Trophoblast cell (in vitro differentiated cells and primary cell): ENCODE results near the gene HHATL.

Experiments
- DNase-seq, 2 donors: peaks; one replicate each; pipeline ENCODE4 v3.0.0-alpha.2; 2016
- H2AFZ ChIP-seq: 2 replicates; pipeline ENCODE4 v1.6.1; 2013; ENCODE audit warnings: low read length, moderate library complexity, mild to moderate bottlenecking; ENCODE audit not compliant: insufficient read depth, poor library complexity
- H2AK5ac ChIP-seq: 2 replicates; pipeline ENCODE4 v1.6.1; 2013; ENCODE audit warnings: mild to moderate bottlenecking, low read length
- H2BK120ac ChIP-seq: 2 replicates; pipeline ENCODE4 v1.6.1; 2013; ENCODE audit warnings: low read length, mild to moderate bottlenecking, moderate library complexity; ENCODE audit not compliant: insufficient read depth, poor library complexity
- H2BK12ac ChIP-seq: 2 replicates; pipeline ENCODE4 v1.6.1; 2013; ENCODE audit warnings: mild to moderate bottlenecking, low read length, moderate library complexity
- H2BK5ac ChIP-seq: 2 replicates; pipeline ENCODE4 v1.6.1; 2013; ENCODE audit warnings: low read length, low read depth, moderate library complexity, mild to moderate bottlenecking; ENCODE audit not compliant: poor library complexity
- H3K14ac ChIP-seq: 2 replicates; pipeline ENCODE4 v1.6.1; 2013; ENCODE audit warnings: mild to moderate bottlenecking, low read length
- H3K18ac ChIP-seq: 2 replicates; pipeline ENCODE4 v1.6.1; 2013; ENCODE audit warnings: mild to moderate bottlenecking, low read length
- H3K23ac ChIP-seq: 2 replicates; pipeline ENCODE4 v1.6.1; 2013; ENCODE audit warnings: low read length
- H3K27ac ChIP-seq: 2 replicates; pipeline ENCODE4 v1.5.1; 2013; ENCODE audit warnings: low read depth, mild to moderate bottlenecking, inconsistent platforms, low read length, moderate library complexity
- H3K27me3 ChIP-seq: 2 replicates; pipeline ENCODE4 v1.6.1; 2013; ENCODE audit warnings: inconsistent platforms, mild to moderate bottlenecking, low read length, moderate library complexity; ENCODE audit not compliant: insufficient read depth
- H3K36me3 ChIP-seq, 2 experiments: 1 replicate in 1 of 2; 2 replicates in 1 of 2; pipeline ENCODE4 v1.6.1; 2013; ENCODE audit warnings: low read length in 2 of 2, mild to moderate bottlenecking in 2 of 2, moderate library complexity in 1 of 2; ENCODE audit not compliant: insufficient read depth in 2 of 2, control insufficient read depth in 1 of 2
- H3K4ac ChIP-seq: 2 replicates; pipeline ENCODE4 v1.6.1; 2013; ENCODE audit warnings: low read depth, mild to moderate bottlenecking, low read length, moderate library complexity
- H3K4me1 ChIP-seq, 2 experiments: 1 replicate in 1 of 2; 2 replicates in 1 of 2; pipeline ENCODE4 v1.6.1; 2013; ENCODE audit warnings: low read length in 2 of 2, mild to moderate bottlenecking in 2 of 2, moderate library complexity in 1 of 2; ENCODE audit not compliant: insufficient read depth in 2 of 2, control insufficient read depth in 1 of 2
- H3K4me2 ChIP-seq: 2 replicates; pipeline ENCODE4 v1.6.1; 2013; ENCODE audit warnings: inconsistent platforms, mild to moderate bottlenecking, low read length, moderate library complexity
- H3K4me3 ChIP-seq: 2 replicates; pipeline ENCODE4 v1.5.1; 2013; ENCODE audit warnings: mild to moderate bottlenecking, low read depth, low read length, inconsistent platforms
- H3K79me1 ChIP-seq: one replicate; pipeline ENCODE4 v1.6.1; 2013; ENCODE audit warnings: low read length
- H3K79me2 ChIP-seq: 2 replicates; pipeline ENCODE4 v1.6.1; 2013; ENCODE audit warnings: low read length, mild to moderate bottlenecking; ENCODE audit not compliant: control insufficient read depth, insufficient read depth, poor library complexity
- H3K9ac ChIP-seq: 2 replicates; pipeline ENCODE4 v1.6.1; 2013; ENCODE audit warnings: mild to moderate bottlenecking, low read length
- H3K9me3 ChIP-seq: 2 replicates; pipeline ENCODE4 v1.6.1; 2013; ENCODE audit warnings: low read depth, mild to moderate bottlenecking, control low read depth, inconsistent platforms, low read length; ENCODE audit not compliant: insufficient read depth
- H4K12ac ChIP-seq: 2 replicates; pipeline ENCODE4 v1.6.1; 2013; ENCODE audit warnings: low read depth, mild to moderate bottlenecking, low read length, moderate library complexity
- H4K8ac ChIP-seq: 2 replicates; pipeline ENCODE4 v1.6.1; 2013; ENCODE audit warnings: low read depth, mild to moderate bottlenecking, low read length, moderate library complexity
- H4K91ac ChIP-seq: one replicate; pipeline ENCODE4 v1.6.1; 2013; ENCODE audit warnings: low read depth, mild to moderate bottlenecking, low read length, moderate library complexity
- WGBS: extraction: QIAGEN DNeasy Blood & Tissue Kit; methylation state at CpG from one replicate; pipeline ENCODE4 v1.1.7; 2013; ENCODE audit warnings: missing lambda C conversion rate; ENCODE audit not compliant: insufficient read length, insufficient coverage; ENCODE audit errors: extremely low coverage; 5-methylcytosine and 5-hydroxymethylcytosine counted together

HHATL gene

GRCh38 chr3:42741796-42742195 lies 39.2 kb upstream of the HHATL start:
- Histone ChIP-seq H4K12ac (no peak overlapping the region), H3K27ac (no peak overlapping the region), H3K4me2 (no peak overlapping the region), H3K4me1 (no peaks in the 10 kb centered on the region), H3K36me3 (no peaks in the 10 kb centered on the region), H2BK120ac (no peak overlapping the region), H2BK12ac (no peak overlapping the region), H4K8ac (no peak overlapping the region), H3K4me3 (no peak overlapping the region), H3K18ac (no peak overlapping the region), H3K27me3 (no peaks in the 10 kb centered on the region), H3K9ac (no peak overlapping the region), H3K23ac (no peak overlapping the region), H3K14ac (no peak overlapping the region), H2BK5ac (no peak overlapping the region), H3K4ac (no peak overlapping the region), H3K79me2 (no peaks in the 10 kb centered on the region), H3K9me3 (no peaks in the 10 kb centered on the region), H4K91ac (no peak overlapping the region), H3K79me1 (no peaks in the 10 kb centered on the region), H2AK5ac (no peak overlapping the region), H2AFZ (no peak overlapping the region)
- WGBS, result no CpG with 5 or more reads among the region's 3 CpGs
- no peak for DNase-seq

- H3K9ac ChIP-seq, result no peak overlapping the region
- H2AFZ ChIP-seq, result no peak overlapping the region
- no peaks in the 10 kb centered on the region for H3K79me1 ChIP-seq
- H3K79me2 ChIP-seq, result no peaks in the 10 kb centered on the region
- no peak overlapping the region for H2BK5ac ChIP-seq
- H4K12ac ChIP-seq, result no peak overlapping the region
- H3K27ac ChIP-seq, result no peak overlapping the region
- H3K4me1 ChIP-seq, result peaks cover 0 to 3% of the 10 kb centered on the region in 2 experiments
- H2BK12ac ChIP-seq, result no peak overlapping the region
- H3K14ac ChIP-seq, result no peak overlapping the region
- no peak overlapping the region for H2BK120ac ChIP-seq
- no peak for DNase-seq
- H3K23ac ChIP-seq, result no peak overlapping the region
- no peak overlapping the region for H4K8ac ChIP-seq
- H3K9me3 ChIP-seq, result peaks cover 2% of the 10 kb centered on the region
- H3K18ac ChIP-seq, result no peak overlapping the region
- no peak overlapping the region for H3K4me2 ChIP-seq
- no peak overlapping the region for H3K4me3 ChIP-seq
- no peaks in the 10 kb centered on the region for H3K27me3 ChIP-seq
- no peak overlapping the region for H2AK5ac ChIP-seq
- no CpG with 5 or more reads among the region's 12 CpGs for WGBS
- H3K4ac ChIP-seq, result no peak overlapping the region
- no peak overlapping the region for H4K91ac ChIP-seq
- H3K36me3 ChIP-seq, result no peaks in the 10 kb centered on the region
Observed at GRCh38 chr3:42739401-42740158, 37.0 kb upstream of the HHATL start.

- WGBS, result no CpG with 5 or more reads among the region's 6 CpGs
- Histone ChIP-seq H3K23ac (no peak overlapping the region), H3K4me2 (no peak overlapping the region), H3K36me3 (no peaks in the 10 kb centered on the region), H2AFZ (no peak overlapping the region), H3K18ac (no peak overlapping the region), H3K9me3 (peaks cover 2% of the 10 kb centered on the region), H2BK5ac (no peak overlapping the region), H3K79me1 (no peaks in the 10 kb centered on the region), H3K27me3 (no peaks in the 10 kb centered on the region), H2BK120ac (no peak overlapping the region), H3K4ac (no peak overlapping the region), H3K9ac (no peak overlapping the region), H3K27ac (no peak overlapping the region), H4K12ac (no peak overlapping the region), H3K4me1 (peaks cover 3 to 16% of the 10 kb centered on the region in 2 experiments), H2AK5ac (no peak overlapping the region), H4K91ac (no peak overlapping the region), H2BK12ac (no peak overlapping the region), H4K8ac (no peak overlapping the region), H3K79me2 (no peaks in the 10 kb centered on the region), H3K4me3 (no peak overlapping the region), H3K14ac (no peak overlapping the region)
- no peak for DNase-seq
Observed at GRCh38 chr3:42736531-42736930, 33.9 kb upstream of the HHATL start.

- H3K27ac ChIP-seq, result no peak overlapping the region
- H3K36me3 ChIP-seq, result no peaks in the 10 kb centered on the region
- H2BK120ac ChIP-seq, result no peak overlapping the region
- H3K9me3 ChIP-seq, result peaks cover 2% of the 10 kb centered on the region
- no peak overlapping the region for H2AK5ac ChIP-seq
- DNase-seq, result no peak
- H2BK12ac ChIP-seq, result no peak overlapping the region
- H3K27me3 ChIP-seq, result no peaks in the 10 kb centered on the region
- no peaks in the 10 kb centered on the region for H3K79me2 ChIP-seq
- no peak overlapping the region for H3K4ac ChIP-seq
- H3K18ac ChIP-seq, result no peak overlapping the region
- no CpG with 5 or more reads among the region's 1 CpG for WGBS
- H2BK5ac ChIP-seq, result no peak overlapping the region
- H2AFZ ChIP-seq, result no peak overlapping the region
- H4K8ac ChIP-seq, result no peak overlapping the region
- H3K14ac ChIP-seq, result no peak overlapping the region
- H3K9ac ChIP-seq, result no peak overlapping the region
- H4K91ac ChIP-seq, result no peak overlapping the region
- no peaks in the 10 kb centered on the region for H3K79me1 ChIP-seq
- no peak overlapping the region for H4K12ac ChIP-seq
- no peak overlapping the region for H3K4me3 ChIP-seq
- no peak overlapping the region for H3K4me2 ChIP-seq
- H3K4me1 ChIP-seq, result peaks cover 3 to 16% of the 10 kb centered on the region in 2 experiments
- H3K23ac ChIP-seq, result no peak overlapping the region
Observed at GRCh38 chr3:42736081-42736480, 33.5 kb upstream of the HHATL start.
